Mammary epithelial cell (primary cell): ENCODE results near the gene LIPI.

Source experiments
- CTCF ChIP-seq, 2 donors: IDR thresholded peaks in 1 of 2; conservative IDR thresholded peaks in 1 of 2; 2 replicates each; pipeline ENCODE4 v1.5.1; 2011 to 2012; ENCODE audit warnings: inconsistent platforms in 2 of 2, low read length in 2 of 2, mild to moderate bottlenecking in 2 of 2, control low read depth in 1 of 2, low read depth in 1 of 2; ENCODE audit not compliant: insufficient read depth in 1 of 2; ENCODE audit errors: extremely low read depth in 1 of 2
- EZH2 ChIP-seq: IDR thresholded peaks from 2 replicates; pipeline ENCODE4 v1.6.1; 2012; ENCODE audit warnings: low read length, inconsistent platforms, borderline replicate concordance

DNA sequence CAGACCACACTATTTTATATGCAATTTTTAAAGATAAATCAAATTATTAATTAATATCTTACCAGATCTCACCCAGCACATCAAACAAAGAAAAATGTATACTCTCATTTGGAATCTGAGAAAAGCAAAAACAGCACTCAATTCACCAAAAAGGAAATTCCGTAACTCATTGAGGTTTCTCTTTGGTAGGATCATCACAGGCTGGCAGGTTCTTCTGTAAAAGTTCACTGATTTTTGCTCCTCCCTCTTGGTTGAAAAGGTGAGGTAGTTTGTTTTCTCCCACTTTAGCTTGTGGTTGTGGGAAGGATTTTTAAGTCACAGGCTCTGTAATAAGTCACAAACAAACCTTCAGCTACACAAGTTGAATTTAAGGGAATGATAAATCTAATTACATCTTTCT is at the start of gene LIPI:
- TF ChIP-seq CTCF (conservative IDR thresholded peaks at IDR 0.05 in 1 of 2, IDR thresholded peaks at IDR 0.05 in 1 of 2; ENCODE audit: extremely low read depth in 1 of 2, insufficient read depth in 1 of 2, low read depth in 1 of 2, low read length in 2 of 2) (no peak), EZH2 (no peak)
